Parietal lobe (tissue), 1 donor: Measurements from ENCODE around the gene DIO1. TPM values are rescaled to one million over a fixed set of nuclear protein-coding genes. Genes with fewer than 3 reads are reported as not detected.

Experiments
- total RNA-seq: library from RNA; depleted of rRNA; stranded (reverse); fragments of >200 nt; gene quantifications from one replicate; pipeline ENCODE4 v1.2.3, GENCODE V29; 2014

DIO1 gene
- total RNA-seq, result not detected

DNA sequence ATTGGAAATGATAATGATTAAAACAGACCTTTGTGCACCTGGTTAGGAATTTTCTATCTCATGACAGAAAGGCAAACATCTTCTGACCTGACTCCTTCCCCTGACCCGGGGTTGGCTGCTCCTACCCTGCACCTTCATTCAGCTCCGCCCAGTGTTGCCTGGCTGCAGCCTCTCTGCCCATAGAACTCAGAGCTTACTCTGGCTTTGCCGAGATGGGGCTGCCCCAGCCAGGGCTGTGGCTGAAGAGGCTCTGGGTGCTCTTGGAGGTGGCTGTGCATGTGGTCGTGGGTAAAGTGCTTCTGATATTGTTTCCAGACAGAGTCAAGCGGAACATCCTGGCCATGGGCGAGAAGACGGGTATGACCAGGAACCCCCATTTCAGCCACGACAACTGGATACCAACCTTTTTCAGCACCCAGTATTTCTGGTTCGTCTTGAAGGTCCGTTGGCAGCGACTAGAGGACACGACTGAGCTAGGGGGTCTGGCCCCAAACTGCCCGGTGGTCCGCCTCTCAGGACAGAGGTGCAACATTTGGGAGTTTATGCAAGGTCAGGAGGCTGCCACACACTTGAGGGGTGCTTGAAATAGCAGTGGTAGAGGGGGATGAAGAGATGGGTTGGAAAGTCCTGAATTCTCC is at the start of gene DIO1:
DIO1 (plus strand) TSS at position 189 of the 638 bp plus-strand sequence; CDS start at position 213, 24 bp downstream.

GRCh38 chr1:53889304-53890298 is 4.4 kb upstream of the DIO1 start, which contains the start of gene YIPF1:
YIPF1 (minus strand) TSS chr1:53889797; CDS start chr1:53888937, 860 bp downstream.

GRCh38 chr1:53945433-53946251 is 51.7 kb downstream of the DIO1 start, which contains the start of gene IFT25:
IFT25 (minus strand) TSS chr1:53945699; CDS start chr1:53940082, 5,617 bp downstream.

DNA sequence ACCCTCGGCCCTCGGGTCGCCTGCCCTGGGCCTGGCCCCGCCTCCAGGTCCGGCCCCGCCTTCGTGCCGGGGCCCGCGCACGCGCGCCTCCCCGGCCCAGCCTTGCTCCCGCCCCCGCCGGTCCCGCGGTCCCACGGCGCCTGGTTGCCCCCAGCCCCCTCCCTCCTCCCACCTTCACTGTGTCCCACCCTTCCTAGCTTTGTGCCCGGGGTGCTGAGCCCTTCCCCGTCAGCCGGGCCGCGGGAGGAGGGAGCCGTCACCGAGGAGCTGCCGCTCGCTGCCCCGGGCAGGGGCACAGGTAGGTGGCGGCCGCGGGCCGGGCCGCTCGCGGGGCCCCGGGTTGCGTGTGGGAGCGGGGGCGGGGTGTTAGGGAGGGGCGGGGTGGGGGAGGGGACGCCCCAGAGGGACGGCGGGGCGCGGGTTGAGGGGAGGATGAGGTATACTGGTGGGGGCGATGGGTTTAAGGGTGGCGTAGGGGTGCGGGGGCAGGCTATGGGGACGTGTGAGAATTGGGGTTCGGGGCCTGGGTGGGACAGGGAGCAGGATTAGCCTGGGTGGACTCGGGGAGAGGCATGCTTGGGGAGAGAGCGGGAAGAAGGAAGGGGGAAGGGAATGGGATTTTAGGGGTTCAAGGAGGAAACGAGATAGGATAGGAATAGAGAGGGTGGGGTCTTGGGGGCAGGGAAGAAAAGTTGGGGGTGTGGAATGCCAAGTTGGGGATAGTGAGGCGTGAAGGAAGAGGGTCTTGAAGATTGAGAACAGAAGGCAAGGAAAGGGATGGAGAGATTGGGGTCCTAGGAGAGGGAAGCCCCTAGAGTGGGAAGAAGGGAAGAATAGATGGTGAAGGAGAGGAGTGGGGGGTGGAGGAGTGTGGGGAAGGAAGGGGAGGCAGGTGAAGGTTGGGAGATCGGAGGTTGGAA is 52.5 kb downstream of the DIO1 start, which contains the start of gene LRRC42:
LRRC42 (plus strand) TSS at position 99 of the 920 bp plus-strand sequence. CDS start 5,650 bp downstream, outside the sequence.

Other genes with a start within 250 kb of the DIO1 start
- gene GLIS1, start 155.0 kb upstream of the DIO1 start, total RNA-seq, result not detected
- 31.6 TPM for gene NDC1, start 55.9 kb upstream of the DIO1 start, total RNA-seq
- 14.1 TPM for gene YIPF1, start 4.4 kb upstream of the DIO1 start, total RNA-seq
- 29.4 TPM for gene IFT25, start 51.5 kb downstream of the DIO1 start, total RNA-seq
- gene LRRC42, start 52.2 kb downstream of the DIO1 start, total RNA-seq, result 17.2 TPM
- not detected for gene LDLRAD1, start 124.0 kb downstream of the DIO1 start, total RNA-seq
- gene TMEM59, start 159.0 kb downstream of the DIO1 start, total RNA-seq, result 94.8 TPM
- 7.5 TPM for gene TCEANC2, start 159.4 kb downstream of the DIO1 start, total RNA-seq